Measurements from ENCODE around the gene SUFU.

The SUFU gene

GRCh38 chr10:102480396-102480795, 23.4 kb upstream of the SUFU start:
- DNase-seq (ENCODE audit: low read depth): no peak
- H3K4me3 ChIP-seq (ENCODE audit: low read depth, low read length): no peak overlapping the region
- no peak for TF ChIP-seq CTCF (IDR thresholded peaks at IDR 0.05; ENCODE audit: control insufficient read depth, extremely low read depth, insufficient read depth)

GRCh38 chr10:102484021-102484420, 19.8 kb upstream of the SUFU start:
- DNase-seq (ENCODE audit: low read depth): no peak
- no peak for TF ChIP-seq CTCF (IDR thresholded peaks at IDR 0.05; ENCODE audit: control insufficient read depth, extremely low read depth, insufficient read depth)
- H3K4me3 ChIP-seq (ENCODE audit: low read depth, low read length): no peak overlapping the region

GRCh38 chr10:102485093-102485784, 18.5 kb upstream of the SUFU start:
- TF ChIP-seq CTCF (IDR thresholded peaks at IDR 0.05; ENCODE audit: control insufficient read depth, extremely low read depth, insufficient read depth): no peak
- no peak for DNase-seq (ENCODE audit: low read depth)
- H3K4me3 ChIP-seq (ENCODE audit: low read depth, low read length): no peak overlapping the region

GRCh38 chr10:102491136-102491535, 12.6 kb upstream of the SUFU start:
- no peak for TF ChIP-seq CTCF (IDR thresholded peaks at IDR 0.05; ENCODE audit: control insufficient read depth, extremely low read depth, insufficient read depth)
- H3K4me3 ChIP-seq (ENCODE audit: low read depth, low read length): no peak overlapping the region
- no peak for DNase-seq (ENCODE audit: low read depth)

GRCh38 chr10:102492344-102492939, 11.3 kb upstream of the SUFU start:
- DNase-seq (ENCODE audit: low read depth): no peak
- no peak overlapping the region for H3K4me3 ChIP-seq (ENCODE audit: low read depth, low read length)
- no peak for TF ChIP-seq CTCF (IDR thresholded peaks at IDR 0.05; ENCODE audit: control insufficient read depth, extremely low read depth, insufficient read depth)

GRCh38 chr10:102492983-102493382, 10.8 kb upstream of the SUFU start:
- DNase-seq (ENCODE audit: low read depth): no peak
- H3K4me3 ChIP-seq (ENCODE audit: low read depth, low read length): no peak overlapping the region
- no peak for TF ChIP-seq CTCF (IDR thresholded peaks at IDR 0.05; ENCODE audit: control insufficient read depth, extremely low read depth, insufficient read depth)

GRCh38 chr10:102493771-102494170, 10.0 kb upstream of the SUFU start:
- no peak for DNase-seq (ENCODE audit: low read depth)
- no peak for TF ChIP-seq CTCF (IDR thresholded peaks at IDR 0.05; ENCODE audit: control insufficient read depth, extremely low read depth, insufficient read depth)
- no peak overlapping the region for H3K4me3 ChIP-seq (ENCODE audit: low read depth, low read length)

All from LNCaP clone FGC (cell line).